GM21619 (cell line): ENCODE data around the gene SLC25A12.
"Not testable (repeated sequence)": the region's sequence is repeated elsewhere in the genome, so short reads cannot be mapped to it uniquely, and the experiment has no call there.

Experiments used
- ATAC-seq: cut with Tn5 transposase; IDR thresholded peaks from one replicate; pipeline ENCODE4 v1.9.1; 2021; ENCODE audit not compliant: unreplicated experiment

The SLC25A12 gene, protein sequence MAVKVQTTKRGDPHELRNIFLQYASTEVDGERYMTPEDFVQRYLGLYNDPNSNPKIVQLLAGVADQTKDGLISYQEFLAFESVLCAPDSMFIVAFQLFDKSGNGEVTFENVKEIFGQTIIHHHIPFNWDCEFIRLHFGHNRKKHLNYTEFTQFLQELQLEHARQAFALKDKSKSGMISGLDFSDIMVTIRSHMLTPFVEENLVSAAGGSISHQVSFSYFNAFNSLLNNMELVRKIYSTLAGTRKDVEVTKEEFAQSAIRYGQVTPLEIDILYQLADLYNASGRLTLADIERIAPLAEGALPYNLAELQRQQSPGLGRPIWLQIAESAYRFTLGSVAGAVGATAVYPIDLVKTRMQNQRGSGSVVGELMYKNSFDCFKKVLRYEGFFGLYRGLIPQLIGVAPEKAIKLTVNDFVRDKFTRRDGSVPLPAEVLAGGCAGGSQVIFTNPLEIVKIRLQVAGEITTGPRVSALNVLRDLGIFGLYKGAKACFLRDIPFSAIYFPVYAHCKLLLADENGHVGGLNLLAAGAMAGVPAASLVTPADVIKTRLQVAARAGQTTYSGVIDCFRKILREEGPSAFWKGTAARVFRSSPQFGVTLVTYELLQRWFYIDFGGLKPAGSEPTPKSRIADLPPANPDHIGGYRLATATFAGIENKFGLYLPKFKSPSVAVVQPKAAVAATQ

DNA sequence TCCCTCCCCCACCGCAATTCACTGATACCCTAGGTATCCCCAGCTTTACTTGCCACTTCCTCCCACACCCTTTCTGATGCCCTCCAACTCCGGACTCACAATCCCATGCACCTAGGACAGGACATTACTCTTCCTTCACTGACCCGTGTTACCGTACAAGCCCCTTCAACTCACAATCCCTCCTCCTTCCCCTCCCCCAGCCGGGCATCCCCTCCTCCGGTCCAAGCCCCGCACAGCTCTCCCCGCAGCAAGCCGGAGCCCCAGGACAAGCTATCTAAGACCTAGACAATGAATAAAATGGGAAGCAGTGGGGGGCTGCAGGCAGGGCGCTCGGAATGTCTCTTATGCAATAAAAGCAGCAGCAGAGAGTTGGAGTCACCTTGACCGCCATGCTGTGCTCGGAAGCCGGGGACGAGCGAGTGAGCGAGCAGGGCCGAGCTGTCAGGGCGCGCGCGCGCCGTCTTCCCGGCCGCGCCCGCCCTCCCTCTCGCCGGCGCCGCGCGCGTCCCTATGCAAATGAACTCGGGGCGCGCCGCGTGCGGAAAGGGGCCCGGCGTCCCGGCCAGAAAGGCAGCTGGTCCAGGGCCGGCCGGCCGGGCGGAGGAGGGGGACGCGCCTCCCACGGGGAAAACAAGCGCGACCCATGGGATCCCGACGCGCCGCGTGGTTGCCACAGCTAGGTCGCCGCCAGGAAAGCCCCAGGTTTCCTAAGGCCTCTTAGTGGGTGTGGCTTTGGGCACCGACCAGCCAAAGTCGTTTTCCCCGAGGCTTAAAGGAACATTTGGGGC is at the start of gene SLC25A12:
Gene SLC25A12, minus strand, starts transcription at position 421 of the 788 bp plus-strand sequence. Its CDS starts 30 bp downstream, at position 391.
- peak; percentile 87 for ATAC-seq

- ATAC-seq, result no peak
Observed at GRCh38 chr2:171941316-171941699, 47.3 kb upstream of the SLC25A12 start.

DNA sequence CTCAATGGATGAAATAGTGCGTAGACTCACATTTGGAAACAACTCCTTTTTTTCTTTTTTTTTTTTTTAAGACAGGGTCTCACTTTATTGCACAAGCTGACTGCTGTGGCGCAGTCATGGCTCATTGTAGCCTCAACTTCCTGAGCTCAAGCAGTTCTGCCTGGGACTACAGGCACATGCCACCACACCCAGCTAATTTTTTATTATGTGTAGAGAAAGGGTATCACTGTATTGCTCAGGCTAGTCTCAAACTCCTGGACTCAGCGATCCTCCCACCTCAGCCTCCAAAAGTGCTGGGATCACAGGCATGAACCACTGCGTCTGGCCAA is 45.7 kb upstream of the SLC25A12 start:
- no peak for ATAC-seq

DNA sequence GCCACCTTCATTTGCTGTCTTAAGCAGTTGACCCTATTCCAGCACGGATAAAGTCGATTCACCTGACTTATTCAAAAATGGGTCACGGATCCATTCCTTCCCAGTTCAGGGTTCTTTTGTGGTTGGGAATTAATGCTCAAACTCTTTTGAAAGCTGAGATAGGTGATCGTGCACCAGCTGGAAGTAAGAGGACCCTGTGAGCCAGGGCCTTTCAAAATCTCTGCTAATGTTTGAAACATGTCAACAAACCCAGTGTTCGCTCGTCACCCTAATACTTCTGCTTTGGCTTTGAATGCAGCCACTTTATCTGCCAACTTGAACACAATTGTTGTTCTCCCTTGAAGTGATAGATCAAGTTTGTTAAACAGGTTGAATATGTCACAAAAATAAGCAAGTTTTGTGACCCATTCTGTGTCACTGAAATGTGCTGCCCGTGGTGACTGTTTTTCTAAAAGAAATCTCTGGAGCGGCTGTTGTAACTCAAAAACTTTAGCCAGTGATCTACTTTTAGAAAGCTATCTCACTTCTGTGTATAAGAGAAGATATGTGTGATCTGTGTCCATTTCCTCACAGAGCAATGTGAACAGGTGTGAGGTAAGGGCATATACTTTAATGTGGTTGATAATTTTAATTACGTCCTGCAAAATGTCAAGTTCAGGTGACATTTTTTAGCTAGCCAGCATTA is 45.2 kb upstream of the SLC25A12 start:
- no peak for ATAC-seq

DNA sequence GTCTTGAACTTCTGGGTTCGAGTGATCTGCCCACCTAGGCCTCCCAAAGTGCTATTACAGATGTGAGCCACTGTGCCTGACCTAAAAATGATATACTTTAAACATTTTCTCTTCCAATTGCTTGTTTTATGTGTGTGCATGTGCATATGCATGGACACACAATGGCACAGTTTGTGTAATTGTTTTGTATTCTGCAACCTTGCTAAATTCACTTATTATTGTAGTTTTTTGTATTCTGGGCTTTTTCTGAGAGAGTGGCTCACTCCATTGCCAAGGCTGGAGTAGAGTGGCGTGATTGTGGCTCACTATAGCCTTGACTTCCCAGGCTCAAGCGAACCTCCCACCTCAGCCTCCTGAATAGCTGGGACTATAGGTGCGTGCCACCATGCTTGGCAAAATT is 36.3 kb upstream of the SLC25A12 start:
- no peak for ATAC-seq

- ATAC-seq, result no peak
Observed at GRCh38 chr2:171924170-171924942, 30.3 kb upstream of the SLC25A12 start.

- no peak for ATAC-seq
Observed at GRCh38 chr2:171923206-171923605, 29.2 kb upstream of the SLC25A12 start.

DNA sequence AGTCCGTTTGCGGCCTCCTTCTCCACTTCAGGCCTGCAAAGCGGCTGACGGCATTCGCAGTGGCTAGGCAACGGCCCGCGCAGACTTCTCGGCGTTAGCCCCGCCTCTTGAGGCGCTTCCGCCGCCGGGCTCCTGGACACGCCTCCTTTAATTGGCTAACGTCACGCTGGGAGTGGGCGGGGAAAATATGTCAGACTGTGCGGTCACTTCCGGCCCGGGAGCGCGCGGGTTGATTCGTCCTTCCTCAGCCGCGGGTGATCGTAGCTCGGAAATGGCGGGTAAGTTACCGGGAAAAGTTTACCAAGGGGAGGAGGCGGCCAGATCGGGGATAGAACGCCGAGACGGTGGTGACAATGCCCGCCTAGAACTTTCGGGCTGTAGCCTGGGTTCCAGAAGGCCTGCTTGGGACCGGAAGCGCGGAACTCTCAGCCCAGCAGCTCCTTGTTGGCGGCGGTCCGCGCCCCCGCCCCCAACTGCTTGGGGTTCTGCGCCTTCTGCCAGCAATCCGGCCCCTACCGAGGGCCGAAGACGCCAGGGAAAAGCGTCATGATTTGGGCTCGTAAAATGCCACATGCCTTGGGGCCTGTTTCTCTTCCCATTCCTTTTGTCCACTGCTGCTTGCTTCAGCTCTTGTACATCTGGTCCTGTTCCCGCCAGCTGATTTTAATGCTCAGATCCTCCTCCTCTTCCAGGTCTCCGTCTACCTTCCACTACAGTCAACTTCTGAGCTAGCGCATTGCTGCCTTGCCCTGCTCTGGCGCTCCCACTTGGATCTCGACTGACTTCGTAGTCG is 28.4 kb upstream of the SLC25A12 start, which contains the start of gene HAT1:
Gene HAT1, plus strand, starts transcription at position 232 of the 793 bp plus-strand sequence. Its CDS starts 40 bp downstream, at position 272.
- peak; percentile 98 for ATAC-seq

DNA sequence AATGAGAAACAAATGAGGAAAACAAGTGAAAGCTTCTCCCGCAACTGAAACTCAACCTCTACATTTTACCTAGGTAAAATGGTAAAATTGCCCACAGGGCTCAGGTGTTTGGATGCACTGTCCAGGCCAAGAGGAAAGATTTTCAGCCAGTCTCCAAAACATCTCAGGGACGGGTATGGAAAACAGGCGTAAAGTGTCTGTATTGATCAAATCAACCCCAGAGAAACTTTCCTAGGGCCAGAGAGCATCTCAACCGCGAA is 27.9 kb upstream of the SLC25A12 start:
- ATAC-seq, result no peak

- no peak for ATAC-seq
Observed at GRCh38 chr2:171919453-171919852, 25.4 kb upstream of the SLC25A12 start.

DNA sequence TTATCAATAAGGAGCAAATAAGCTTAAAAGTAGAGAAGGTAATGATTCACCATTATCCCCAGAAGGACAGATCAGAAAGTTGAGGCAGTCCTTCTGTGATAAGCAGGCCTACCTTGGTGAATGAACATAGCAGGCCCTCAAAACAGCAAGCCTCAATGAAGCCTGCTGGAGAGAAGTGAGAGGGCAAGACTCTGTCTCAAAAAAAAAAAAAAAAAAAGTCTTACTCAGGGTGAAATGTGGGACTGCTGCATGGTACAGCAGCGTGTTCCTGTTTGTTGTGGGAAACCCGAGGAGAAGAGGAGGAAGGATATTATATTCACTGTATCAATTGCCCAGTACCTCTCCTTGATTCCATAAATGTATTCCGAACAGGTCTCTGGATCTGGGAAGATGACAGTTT is 19.5 kb upstream of the SLC25A12 start:
- no peak for ATAC-seq

- no peak for ATAC-seq
Observed at GRCh38 chr2:171910494-171910893, 16.4 kb upstream of the SLC25A12 start.

DNA sequence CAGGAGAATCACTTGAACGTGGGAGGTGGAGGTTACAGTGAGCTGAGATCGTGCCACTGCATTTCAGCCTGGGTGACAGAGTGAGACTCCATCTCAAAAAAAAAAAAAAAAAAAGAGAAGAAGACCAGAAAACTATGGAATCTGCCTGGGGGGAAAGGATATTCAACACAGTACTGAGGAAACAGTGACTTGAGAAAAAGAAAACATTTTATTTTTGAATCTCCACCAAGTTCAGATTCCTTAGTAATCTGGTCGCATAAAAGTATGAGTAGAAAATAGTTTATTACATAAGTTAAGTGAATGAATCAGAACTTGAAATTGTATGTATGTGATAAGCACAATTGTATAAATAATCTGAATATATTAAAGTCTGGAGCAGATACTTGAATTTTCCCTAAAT is 15.2 kb upstream of the SLC25A12 start:
- no peak for ATAC-seq

- ATAC-seq, result no peak
Observed at GRCh38 chr2:171908235-171908634, 14.2 kb upstream of the SLC25A12 start.

GRCh38 chr2:171902840-171903420 is 8.9 kb upstream of the SLC25A12 start:
- ATAC-seq, result peak; percentile 56

DNA sequence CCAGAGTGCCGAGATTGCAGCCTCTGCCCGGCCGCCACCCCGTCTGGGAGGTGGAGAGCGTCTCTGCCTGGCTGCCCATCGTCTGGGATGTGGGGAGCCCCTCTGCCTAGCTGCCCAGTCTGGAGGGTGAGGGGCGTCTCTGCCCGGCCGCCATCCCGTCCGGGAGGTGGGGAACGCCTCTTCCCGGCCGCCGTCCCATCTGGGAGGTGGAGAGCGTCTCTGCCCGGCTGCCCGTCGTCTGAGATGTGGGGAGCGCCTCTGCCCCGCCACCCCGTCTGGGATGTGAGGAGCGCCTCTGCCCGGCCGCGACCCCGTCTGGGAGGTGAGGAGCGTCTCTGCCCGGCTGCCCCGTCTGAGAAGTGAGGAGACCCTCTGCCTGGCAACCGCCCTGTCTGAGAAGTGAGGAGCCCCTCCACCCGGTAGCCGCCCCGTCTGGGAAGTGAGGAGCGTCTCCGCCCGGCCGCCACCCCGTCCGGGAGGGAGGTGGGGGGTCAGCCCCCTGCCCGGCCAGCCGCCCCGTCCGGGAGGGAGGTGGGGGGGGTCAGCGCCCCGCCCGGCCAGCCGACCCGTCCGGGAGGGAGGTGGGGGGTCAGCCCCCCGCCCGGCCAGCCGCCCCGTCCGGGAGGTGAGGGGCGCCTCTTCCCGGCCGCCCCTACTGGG is 5.7 kb upstream of the SLC25A12 start:
- not testable (repeated sequence) for ATAC-seq

GRCh38 chr2:171895786-171896185 is 1.7 kb upstream of the SLC25A12 start:
- ATAC-seq, result no peak

DNA sequence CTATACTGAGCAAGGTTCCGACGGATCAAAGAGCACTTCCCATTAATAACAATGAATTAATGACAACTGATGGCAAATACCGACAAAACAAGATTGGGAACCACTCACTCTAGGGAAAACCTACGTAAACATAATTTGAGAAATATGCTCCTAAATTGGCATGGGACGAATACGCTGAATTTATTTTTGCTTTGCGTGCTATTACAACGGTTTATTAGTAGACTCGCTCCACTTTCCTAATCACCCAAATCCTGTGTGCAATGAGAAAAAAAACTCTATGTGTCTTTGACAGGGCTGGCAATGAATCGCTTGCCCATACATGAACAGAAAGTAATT is 536 bp upstream of the SLC25A12 start:
- no peak for ATAC-seq

DNA sequence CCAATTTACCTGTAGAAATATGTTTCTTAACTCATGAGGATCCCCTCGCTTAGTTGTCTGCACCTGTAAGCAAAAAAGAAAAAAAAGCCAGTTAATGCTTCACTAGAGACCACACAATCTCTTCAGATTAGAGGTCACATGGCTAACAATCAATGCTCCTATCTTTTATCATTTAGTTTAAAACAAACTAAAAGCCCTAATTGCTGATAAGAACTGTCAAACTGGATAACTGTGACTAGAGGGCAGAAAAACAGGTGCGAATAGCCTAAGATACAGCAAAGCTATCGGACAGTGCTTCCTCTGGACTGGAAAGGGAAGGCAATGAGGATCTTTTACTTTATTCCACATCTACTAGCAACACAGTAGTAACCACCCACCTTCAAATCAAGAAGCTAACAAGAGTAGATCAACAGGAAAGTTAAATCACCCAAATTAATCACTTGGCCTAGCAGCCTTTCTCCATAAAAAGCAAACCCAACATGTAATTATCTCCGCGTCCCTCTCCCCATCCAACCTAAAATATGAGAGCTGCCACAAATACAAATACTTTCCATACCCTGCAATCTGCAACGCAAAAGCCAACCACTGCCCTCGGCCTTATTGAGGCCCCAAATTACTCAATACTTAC is 734 bp downstream of the SLC25A12 start:
- no peak for ATAC-seq
